GM04503 (cell line): Measurements from ENCODE around the gene EPHA2.

Source experiments
- DNase-seq: peaks from one replicate; pipeline ENCODE4 v3.0.0-alpha.2; 2012; ENCODE audit warnings: low read depth

The EPHA2 gene

DNA sequence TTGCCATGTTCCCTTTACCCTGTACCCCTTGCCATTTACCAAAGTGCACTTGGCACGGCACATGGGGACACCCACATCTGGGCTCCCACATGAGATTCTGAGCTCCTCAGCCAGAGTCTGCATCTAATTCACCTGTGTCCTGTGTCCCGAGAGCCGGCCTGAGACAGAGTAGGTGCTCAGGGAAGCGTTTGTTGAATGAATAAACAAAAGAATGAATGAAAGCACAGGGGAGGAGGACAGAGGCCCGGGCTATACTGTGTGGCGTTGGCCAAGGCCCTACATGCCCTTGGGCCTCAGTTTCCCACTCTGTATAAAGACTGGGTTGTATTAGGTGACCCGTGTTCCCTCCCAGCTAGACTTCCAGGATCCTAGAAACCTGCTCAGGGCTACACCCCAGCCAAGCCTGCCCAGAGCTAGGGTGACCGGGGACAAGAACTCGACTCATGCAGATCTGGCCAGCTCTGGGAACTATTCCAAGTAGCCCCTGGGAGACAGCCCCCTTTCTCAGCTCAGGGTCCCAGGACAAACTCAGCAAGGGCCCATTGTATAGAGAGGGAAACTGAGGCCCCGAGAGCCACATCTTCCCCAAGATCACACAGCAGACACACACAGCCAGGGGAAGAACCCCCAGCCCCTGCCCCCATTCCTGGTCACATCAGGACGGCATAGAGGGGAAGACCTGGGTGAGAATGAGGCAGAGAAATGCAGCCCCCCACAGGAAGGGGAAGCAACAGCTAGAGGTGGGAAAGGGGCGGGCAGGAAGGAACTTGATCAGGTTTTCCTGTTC lies 6.0 kb downstream of the EPHA2 start:
- DNase-seq: no peak

DNA sequence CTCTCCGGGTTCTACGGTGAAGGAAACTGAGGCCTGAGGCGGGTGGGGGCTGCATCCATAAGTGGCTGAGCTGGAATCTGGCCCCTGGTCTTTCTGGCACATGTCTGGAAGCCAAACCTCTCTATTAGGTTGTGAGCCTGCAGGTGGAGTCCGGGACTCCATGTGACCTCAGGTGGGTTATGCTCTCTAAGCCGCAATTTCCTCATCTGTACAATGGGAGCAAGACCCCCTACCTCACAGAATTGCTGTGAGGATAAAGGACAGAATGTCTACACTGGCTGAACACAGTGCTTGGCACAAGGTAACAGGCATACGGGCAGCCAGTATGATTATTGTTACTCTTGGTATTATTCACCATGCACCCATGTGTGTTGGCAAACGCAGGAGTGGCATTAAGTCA lies 6.7 kb downstream of the EPHA2 start:
- no peak for DNase-seq

DNA sequence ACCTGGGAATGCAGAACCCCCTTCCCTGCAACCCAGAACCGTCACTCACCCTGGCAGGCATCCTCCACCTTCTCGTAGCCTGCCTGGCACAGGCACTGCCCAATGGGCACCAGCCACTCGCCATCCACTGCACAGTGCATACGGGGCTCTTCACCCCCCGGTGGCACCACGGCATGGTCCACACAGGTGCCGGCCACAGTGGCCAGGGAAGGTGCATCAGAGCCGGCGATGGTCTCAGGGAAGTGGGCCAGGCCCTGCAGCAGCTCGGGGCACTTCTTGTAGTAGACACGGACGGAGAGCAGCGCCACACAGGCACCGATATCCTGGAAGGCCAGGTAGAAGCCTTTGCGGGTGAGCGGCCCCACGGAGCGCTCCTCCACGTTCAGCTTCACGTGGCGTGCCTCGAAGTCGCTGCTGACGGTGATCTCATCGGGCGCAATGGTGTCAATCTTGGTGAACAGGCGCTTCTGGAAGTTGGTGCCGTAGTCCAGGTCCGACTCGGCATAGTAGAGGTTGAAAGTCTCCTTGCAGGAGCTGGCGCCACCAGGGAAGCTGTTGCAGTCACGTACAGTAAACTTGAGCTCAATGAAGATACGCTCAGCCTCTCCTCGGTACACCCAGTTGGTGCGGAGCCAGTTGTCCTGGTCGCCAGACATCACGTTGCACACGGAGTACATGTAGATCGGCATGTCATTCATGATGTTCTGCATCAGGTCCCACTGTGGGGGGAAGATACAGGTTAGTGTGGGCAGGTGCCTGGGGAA lies 7.4 kb downstream of the EPHA2 start:
- no peak for DNase-seq

DNA sequence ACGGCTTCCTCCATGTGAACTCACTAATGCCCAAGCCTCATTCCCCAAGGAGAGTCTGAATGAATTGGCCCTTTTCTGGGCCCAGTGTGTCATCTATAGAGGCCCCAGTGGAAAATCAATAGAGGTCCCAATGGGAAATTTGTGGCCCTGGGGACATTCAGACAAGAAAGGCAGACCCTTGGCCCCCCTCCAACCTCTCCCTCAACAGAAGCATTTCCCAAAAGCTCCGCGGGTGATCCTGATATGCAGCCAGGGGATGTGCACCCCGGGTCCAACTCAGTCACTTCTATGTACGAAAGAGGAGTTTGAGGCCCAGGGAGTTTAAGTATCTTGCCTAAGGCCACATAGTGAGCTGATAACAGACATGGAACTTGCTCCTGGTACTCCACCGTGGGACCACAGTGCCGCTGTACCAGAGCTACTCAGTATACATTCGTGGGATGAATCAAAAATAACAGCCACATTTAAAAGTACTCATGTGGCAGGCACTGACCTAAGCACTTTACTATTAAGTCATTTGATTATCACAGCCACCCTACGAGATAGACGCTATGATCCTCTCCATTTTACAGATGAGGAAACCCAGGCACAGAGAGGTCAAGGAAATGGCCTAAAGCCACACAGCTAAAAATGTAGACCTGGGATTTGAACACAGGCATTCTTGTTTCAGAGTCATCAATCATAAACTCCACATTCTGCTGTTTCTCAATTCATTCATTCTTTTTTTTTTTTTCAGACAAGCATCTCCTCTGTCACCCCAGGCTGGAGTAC lies 8.5 kb downstream of the EPHA2 start:
- DNase-seq: no peak

DNA sequence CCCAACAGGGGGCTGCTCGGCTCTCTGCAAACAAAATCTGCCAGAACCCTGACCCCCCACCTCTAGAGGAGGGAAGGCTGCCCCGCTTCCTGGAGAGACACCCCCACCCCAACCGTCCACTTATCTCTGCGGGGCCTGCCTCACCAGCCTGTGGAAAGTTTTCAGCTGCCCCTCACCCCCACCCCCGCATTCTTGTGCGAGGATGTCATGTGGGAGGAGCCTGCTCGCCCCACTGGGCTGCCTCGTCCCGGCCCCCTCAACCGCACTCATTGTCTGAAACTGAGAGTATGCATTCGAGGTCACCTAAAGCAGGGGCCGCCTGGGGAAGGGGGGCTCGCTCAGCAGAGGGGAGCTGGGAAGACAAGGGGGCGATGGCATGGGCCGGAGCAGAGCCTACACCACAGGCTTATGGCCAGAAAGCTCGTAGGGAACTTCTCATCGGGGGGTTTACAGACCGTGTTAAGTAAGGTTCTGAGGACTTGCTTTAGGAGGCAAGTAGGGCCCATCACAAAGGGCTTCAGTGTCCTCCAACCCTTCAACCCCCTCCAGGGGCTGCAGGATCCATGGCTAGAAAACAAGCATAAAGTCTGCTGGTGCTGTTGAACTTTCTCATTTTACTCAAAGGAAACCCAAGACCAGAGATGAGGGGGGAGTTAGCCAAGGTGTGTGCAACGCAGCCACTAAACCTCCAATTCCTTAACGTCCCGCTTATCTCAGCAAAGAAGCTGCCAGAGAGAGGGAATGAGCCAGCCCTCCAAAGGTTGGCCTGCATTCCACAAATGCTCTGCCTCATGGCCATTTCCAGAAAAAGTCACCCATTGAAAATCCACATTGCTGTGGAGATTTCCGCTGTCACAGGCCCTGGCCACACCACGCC lies 9.4 kb downstream of the EPHA2 start:
- DNase-seq: peak; percentile 46

DNA sequence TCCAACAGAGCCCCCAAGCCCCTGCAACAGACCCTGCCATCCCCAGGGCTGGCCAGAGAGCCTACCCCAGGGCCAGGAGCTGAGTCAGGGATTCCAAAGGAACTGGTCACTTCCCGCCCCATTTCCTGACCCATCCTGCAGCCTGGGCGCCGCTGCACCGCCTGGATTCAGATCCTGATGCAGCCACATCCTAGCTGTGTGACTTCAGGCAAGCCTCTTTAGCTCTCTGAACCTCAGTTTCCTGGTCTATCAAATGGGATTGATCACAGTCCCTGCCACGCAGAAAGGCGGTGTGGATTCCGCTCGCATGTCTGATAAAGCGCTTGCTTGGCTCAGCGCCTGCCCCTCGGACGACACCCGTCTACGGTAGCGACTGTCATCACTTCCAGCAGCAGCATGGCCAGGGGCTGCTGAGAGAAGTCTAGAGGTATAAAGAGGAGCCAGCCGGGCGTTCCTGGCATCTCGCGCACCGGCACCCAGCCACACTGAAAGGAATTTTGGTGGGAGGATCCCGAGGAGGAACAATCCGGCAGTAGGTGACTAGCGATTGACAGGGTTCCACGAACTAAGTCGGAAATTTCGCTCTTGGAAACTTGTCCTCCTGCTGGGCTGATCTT lies 10.1 kb downstream of the EPHA2 start:
- peak; percentile 66 for DNase-seq

DNA sequence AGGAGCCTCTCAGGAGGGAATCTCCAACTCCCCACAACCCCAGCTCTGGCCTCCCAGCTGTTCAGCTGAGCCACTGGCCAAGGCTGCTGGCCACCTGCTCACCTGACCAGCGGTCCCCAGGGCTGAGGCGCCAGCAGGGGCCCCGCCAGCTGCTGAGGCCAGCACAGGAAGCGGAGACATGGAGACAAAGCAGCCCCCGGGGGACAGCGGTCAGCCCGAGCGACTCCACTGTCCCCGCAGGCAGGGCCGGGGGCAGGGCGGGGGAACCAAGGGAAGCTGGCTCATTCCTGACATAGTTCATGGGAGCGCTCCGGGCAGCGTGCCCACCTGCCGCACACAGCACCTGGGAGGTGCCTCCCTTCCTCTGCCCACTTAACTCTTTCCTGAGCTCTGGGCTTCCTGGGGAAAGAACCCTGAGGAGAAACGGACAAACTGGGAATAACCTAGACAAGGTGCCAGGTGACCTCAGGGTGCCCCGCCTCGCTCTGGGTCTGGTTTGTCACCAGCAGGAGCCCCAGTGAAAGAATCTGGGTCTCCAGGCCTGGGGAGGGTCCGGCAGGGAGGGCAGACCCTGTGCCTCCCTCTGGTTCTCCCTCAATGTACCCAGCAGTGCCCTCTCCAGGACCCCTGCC lies 10.7 kb downstream of the EPHA2 start:
- peak; percentile 32 for DNase-seq

DNA sequence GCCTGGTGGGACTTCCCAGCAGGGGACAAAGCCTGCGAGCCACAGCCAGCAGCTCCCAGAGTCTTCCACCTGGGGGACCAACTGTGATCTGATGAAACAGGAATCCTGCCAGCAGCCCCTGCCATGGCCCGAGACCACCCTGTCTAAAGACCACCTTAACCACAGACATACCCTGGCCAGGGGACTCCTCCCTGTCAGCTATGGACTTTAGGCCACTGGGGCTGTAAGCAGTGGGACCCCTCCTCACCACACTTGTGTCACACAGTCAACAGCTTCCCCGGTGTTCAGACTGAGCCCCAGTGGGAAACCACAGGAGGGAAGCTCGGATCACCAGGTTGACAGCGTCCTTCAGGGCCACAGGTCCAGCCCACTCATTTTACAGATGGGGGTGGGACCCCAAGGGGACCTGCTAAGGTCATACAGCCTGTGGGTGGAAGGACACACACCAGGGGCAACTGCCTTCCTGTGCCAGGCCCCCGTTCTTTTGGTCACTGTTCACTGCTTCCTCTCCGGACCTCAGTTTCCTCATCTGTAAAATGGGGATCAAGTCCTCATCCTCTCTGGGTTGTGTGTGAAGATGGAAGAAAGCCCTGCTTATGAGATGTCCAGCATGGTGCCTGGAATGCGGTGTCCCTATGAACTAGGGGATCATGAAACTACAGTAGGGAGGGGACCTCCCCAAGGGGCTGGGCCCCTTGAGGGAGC lies 11.4 kb downstream of the EPHA2 start:
- DNase-seq: no peak

DNA sequence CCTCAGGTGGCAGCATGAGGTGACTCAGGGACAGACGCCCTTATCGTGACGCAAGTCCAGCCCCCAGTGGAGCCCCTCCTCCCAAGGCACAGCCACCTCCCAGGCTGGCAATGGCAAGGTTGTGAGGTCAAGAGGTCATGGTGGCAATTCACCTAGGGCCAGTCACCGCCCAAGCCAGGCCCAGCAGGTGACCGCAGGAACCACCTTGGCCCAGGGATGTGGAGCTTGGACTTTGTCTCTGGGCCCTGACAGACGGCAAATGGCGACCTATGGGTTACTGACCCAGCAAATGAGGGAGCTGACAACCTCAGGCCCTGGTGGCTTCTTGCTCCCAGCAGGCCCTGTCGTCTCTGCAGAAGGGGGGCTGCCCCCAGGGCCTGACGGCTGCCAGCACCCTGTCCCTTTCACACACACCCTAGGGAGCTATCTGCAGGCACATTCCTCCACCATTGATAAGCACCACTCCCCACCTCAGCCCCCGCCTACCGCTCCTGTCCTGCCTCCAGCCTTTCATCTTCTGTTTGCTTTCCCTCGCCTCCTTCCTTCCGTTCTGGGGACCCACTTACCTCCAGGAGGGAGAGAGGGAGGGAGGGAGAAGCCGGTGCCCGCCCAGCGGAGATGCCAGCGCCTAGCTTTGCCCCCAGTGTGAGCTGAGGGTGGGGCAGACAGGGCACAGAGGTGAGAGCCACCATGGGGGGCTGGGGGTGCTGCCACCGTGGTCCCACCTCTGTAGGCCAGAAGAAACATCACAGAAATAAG lies 12.1 kb downstream of the EPHA2 start:
- no peak for DNase-seq

DNA sequence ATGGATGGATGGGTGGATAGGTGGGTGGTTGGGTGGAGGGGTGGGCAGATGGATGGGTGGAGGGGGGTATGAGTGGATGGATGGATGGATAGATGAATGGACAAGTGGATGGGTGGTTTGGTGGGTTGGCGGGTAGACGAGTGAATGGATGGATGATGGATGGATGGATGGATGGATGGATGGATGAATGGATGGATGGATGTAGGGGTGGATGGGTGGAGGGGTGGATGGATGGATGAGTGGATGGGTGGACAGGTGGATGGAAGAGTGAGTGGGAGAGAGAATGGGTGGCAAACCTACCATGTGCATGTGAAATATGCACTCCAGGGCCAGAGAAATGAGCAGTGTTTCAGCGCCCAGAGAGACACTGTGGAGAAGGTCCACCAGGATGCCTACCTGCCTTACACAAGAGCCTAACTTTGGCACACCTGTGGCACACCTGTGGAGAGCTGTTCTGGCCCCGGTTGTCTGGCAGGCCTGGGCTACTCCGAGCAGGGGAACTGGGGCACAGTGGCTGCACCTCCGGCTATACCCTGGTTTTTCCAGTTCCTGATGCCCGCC lies 12.8 kb downstream of the EPHA2 start:
- DNase-seq: no peak

DNA sequence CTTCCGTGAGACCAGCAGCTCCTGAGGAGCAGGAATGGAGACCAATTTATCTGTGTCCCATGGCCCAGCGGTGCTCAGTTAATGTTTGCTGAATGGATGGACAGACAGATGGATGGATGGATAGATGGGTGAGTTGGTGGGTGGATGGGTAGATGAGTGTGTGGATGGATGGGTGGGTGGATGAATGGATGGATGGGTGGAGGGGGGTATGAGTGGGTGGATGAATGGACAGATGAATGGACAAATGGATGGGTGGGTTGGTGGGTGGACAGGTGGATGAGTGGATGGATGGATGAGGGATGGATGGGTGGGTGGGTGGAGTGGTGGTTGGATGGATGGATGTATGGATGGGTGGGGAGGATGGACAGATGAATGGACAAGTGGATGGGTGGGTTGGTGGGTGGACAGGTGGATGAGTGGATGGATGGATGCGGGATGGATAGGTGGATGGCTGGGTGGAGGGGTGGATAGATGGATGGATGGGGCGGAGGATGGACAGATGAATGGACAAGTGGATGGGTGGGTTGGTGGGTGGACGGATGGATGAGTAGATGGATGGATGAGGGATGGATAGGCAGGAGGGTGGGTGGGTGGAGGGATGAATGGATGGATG lies 13.4 kb downstream of the EPHA2 start:
- DNase-seq: no peak

DNA sequence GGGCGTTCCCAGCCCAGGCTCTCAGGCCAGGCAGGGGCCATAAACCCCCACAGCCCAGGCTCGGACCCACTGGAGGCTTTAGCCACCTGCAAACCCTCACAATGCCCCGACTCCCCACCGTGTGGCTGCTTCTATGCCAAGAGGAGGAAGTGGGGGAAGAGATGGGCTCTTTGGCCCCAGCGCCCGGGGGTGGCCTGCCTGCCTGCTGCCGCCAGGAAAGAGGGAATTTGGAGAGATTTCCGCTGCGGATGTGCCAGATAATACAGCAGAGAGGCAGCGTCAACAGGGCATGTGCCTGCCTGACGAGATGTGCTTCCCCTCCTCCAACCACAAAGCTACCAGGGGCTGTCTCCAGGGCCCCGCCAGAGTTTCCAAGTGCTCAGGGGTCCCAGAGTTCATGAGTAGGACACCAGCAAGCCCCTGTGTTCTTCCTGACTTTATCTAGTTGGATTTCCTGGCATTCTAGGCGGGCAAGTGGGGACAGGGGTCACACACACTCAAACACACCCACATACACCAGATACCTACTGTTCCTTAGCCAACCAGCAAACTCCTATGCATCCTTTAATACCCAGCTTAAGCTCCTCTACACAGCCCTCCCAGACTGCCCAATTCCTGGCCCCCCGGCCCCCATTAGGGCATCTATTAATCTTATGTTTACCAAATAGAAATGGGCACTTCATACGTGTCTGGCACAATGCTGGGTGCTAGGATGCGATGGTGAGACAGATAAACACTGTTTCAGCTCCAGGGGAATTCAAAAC lies 14.1 kb downstream of the EPHA2 start:
- no peak for DNase-seq

DNA sequence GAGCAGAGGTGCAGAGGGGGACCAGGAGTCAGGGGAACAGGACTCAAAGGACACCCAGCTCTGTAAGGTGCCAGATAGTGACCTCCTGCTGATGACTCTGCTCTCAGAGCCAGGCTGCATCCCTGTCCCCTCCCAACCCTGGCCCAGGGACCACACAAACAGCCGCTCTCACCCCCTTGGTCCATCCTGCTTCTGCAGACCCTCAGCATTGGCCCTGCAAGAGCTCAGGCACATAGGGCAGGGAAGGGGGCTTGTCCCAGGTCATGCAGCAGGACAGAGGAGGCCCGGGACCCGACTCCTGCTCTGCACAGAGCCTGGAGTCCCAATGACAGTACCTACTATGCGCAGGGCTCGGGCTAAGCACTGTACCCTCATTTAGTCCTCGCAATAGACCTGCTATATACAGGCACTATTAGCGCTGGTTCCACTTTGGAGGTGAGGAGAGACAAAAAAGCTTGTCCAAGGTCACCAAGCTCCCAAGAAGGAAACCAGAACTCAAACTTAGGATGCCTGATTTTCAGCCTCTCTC lies 15.7 kb downstream of the EPHA2 start:
- DNase-seq: no peak

DNA sequence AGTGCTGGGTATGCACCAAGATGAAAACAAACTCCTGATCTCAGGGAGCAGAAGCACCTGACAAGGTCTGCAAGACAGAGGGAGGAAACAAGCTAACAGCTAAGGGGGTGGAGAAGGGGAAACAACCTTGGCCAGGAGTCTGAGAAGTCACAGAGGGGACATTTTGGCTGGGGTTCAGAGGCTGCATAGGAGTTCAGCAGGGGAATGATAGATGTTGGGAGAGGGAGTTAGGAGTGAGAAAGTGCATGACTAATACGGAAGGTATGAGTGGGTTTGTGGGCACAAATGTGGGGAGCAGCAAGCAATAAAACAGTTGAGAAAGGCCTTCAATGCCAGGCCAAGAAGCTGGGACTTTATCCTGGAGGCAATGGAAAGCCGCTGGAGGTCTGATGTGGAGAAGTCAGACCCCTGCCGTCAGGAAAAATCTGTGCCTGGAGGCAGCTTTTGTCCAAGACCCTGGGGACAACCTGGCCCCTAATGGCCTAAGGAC lies 16.4 kb downstream of the EPHA2 start:
- peak; percentile 67 for DNase-seq

DNA sequence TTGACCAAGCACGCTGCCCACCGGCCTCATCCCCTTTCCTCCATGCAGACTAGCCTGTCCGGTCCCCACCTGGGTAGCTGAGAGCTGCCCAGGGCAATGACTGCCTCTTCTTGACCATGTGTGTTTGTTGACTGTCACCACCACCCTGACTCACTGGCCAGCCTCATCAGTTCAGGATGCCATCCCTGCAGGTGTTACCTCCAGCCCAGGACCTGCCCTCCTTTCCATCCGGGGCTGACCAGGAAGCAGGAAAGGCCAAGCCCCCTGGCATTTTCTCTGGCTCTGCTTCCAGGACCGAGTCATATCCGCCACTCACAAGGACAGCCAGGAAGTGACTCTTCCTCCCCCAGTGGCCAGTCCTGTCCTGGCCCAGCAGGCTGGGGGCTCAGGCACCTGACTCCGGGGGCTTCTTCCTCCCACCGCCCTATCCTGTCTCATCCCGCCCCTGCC lies 17.1 kb downstream of the EPHA2 start:
- no peak for DNase-seq

DNA sequence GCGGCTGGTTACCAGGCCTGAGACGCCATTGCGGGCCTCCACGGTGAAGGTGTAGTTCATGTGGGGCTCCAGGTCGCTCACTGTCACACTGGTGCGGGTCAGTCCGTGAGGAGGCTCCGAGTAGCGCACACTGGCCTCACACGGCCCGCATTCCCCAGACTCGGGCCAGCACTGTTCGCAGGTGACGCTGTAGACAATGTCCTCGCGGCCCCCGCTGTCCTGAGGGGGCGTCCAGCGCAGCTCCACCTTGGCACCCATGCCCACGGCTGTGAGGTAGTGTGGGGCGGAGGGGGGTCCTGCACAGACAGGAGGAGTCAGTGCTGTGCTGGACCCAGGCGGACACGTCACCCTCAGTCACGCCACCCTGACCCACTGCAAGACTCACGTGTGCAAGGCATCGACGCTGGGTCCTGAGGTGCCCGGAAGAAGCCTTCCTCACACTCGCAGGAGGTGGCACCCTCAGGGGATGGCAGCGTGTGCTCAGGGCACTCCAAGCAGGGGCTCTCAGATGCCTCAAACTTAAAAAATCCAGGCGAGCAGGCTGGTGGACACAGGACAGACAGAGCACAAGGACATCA lies 17.9 kb downstream of the EPHA2 start:
- no peak for DNase-seq

DNA sequence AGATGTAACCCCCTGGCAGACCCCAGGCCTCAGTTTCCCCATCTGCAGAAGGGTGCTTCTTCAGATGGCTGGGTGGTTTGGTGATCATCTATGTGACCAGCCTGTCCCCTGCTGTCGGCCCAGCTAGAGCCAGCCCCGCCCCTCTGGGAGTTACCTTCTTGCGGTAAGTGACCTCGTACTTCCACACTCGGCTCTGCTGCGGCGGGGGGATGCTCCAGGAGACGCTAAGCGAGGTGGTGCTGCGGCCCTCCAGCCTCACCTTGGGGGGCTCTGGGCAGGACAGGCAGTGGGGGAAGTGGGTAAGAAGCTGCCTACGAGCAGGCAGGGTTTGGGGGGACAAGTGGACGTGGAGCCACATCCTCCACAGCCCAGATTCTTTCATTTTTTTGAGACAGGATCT lies 20.4 kb downstream of the EPHA2 start:
- DNase-seq: no peak
